B cell (primary cell): ENCODE results near the gene ATXN7L2. TPM values are rescaled to one million over a fixed set of nuclear protein-coding genes. Genes with fewer than 3 reads are reported as not detected.

ENCODE experiments used
- ATAC-seq: fragments of 200-7000 bp; cut with Tn5 transposase; one replicate; pipeline ENCODE4 v1.10.0; 2021; ENCODE audit warnings: low read depth, mild to moderate bottlenecking, moderate number of reproducible peaks, moderate library complexity
- CTCF ChIA-PET: fragments of 350-600 bp; sonication (Branson Sonifier 250); formaldehyde crosslinking; loops from one replicate; lab custom pipeline; 2021; ENCODE audit warnings: antibody characterized with exemption, inconsistent platforms; lab: Charles Lee
- POLR2A ChIA-PET: fragments of 350-600 bp; sonication (Branson Sonifier 250); formaldehyde crosslinking; loops from one replicate; lab custom pipeline; 2021; ENCODE audit warnings: antibody characterized with exemption; lab: Charles Lee
- DNase-seq: peaks from one replicate; pipeline ENCODE4 v3.0.0; 2013
- H2AFZ ChIP-seq: 2 replicates; pipeline ENCODE4 v1.6.1; 2012; ENCODE audit warnings: mild to moderate bottlenecking, low read depth, low read length; ENCODE audit not compliant: insufficient read depth, poor library complexity, severe bottlenecking
- H3K27ac ChIP-seq, 2 donors: 1 replicate in 1 of 2; 2 replicates in 1 of 2; pipeline ENCODE4 v1.5.1; 2012 to 2013; ENCODE audit warnings: low read length in 2 of 2, mild to moderate bottlenecking in 2 of 2, moderate library complexity in 1 of 2
- H3K27me3 ChIP-seq, 4 experiments: fragments of 200-600 bp in 1 of 4; sonication (generic) in 1 of 4; replicated peaks in 1 of 4; 1 replicate in 2 of 4; 2 replicates in 2 of 4; pipeline versions ENCODE4 v1.6.1 to v1.7.0; 2013 to 2016; ENCODE audit warnings: low read length in 3 of 4, mild to moderate bottlenecking in 2 of 4, mixed read lengths in 1 of 4, moderate library complexity in 1 of 4; ENCODE audit not compliant: insufficient read depth in 4 of 4, control insufficient read depth in 3 of 4; ENCODE audit errors: control extremely low read depth in 1 of 4
- H3K36me3 ChIP-seq, 2 experiments: replicated peaks in 1 of 2; 1 replicate in 1 of 2; 2 replicates in 1 of 2; pipeline versions ENCODE4 v1.6.1 to v1.7.1; 2013; ENCODE audit warnings: low read length in 1 of 2; ENCODE audit not compliant: insufficient read depth in 2 of 2, control insufficient read depth in 1 of 2; ENCODE audit errors: control extremely low read depth in 1 of 2, extremely low read depth in 1 of 2
- H3K4me1 ChIP-seq, 2 donors: fragments of 200-600 bp in 1 of 2; sonication (generic) in 1 of 2; 1 replicate in 1 of 2; 2 replicates in 1 of 2; pipeline versions ENCODE4 v1.5.1 to v1.6.1; 2013 to 2017; ENCODE audit warnings: low read length in 2 of 2; ENCODE audit not compliant: control insufficient read depth in 2 of 2, insufficient read depth in 2 of 2
- H3K4me2 ChIP-seq: replicated peaks from 2 replicates; pipeline ENCODE3; 2012; ENCODE audit warnings: mild to moderate bottlenecking, low read depth, low read length; ENCODE audit not compliant: poor library complexity, severe bottlenecking
- H3K4me3 ChIP-seq, 5 experiments: fragments of 200-600 bp in 1 of 5; sonication (generic) in 1 of 5; 1 replicate in 3 of 5; 2 replicates in 2 of 5; pipeline versions ENCODE4 v1.5.1 to v1.7.0; 2011 to 2016; ENCODE audit warnings: low read length in 4 of 5, mild to moderate bottlenecking in 4 of 5, low read depth in 2 of 5, control low read depth in 1 of 5, moderate library complexity in 1 of 5; ENCODE audit not compliant: insufficient read depth in 1 of 5; ENCODE audit errors: control extremely low read depth in 1 of 5, extremely low read depth in 1 of 5
- H3K79me2 ChIP-seq: fragments of 200-600 bp; sonication (generic); one replicate; pipeline ENCODE4 v1.6.0; 2016; ENCODE audit warnings: low read length; ENCODE audit not compliant: control insufficient read depth, insufficient read depth
- H3K9ac ChIP-seq: fragments of 200-600 bp; sonication (generic); 2 replicates; pipeline ENCODE4 v1.6.1; 2017; ENCODE audit warnings: mild to moderate bottlenecking, low read length, moderate library complexity
- H3K9me3 ChIP-seq, 3 donors: one replicate each; pipeline versions ENCODE4 v1.6.1 to v1.7.1; 2013; ENCODE audit warnings: low read length in 2 of 3; ENCODE audit not compliant: control insufficient read depth in 2 of 3, insufficient read depth in 1 of 3; ENCODE audit errors: control extremely low read depth in 1 of 3
- H4K20me1 ChIP-seq: 2 replicates; pipeline ENCODE4 v1.6.0; 2012; ENCODE audit warnings: mild to moderate bottlenecking, low read length; ENCODE audit not compliant: insufficient read depth, control insufficient read depth, poor library complexity, severe bottlenecking
- H3K27ac Mint-ChIP-seq: one replicate; pipeline ENCODE4 v1.8.0; 2021; ENCODE audit warnings: mixed read lengths
- H3K27me3 Mint-ChIP-seq: one replicate; pipeline ENCODE4 v1.8.0; 2021; ENCODE audit warnings: mixed read lengths
- H3K4me1 Mint-ChIP-seq: one replicate; pipeline ENCODE4 v1.8.0; 2021; ENCODE audit warnings: mixed read lengths
- H3K4me3 Mint-ChIP-seq: one replicate; pipeline ENCODE4 v1.8.0; 2021; ENCODE audit warnings: mixed read lengths
- H3K9me3 Mint-ChIP-seq: one replicate; pipeline ENCODE4 v1.8.0; 2022; ENCODE audit warnings: mixed read lengths; ENCODE audit not compliant: insufficient read depth
- CTCF ChIP-seq: fragments of 200-600 bp; IDR thresholded peaks from one replicate; pipeline ENCODE4 v1.8.0; 2022; ENCODE audit warnings: antibody characterized with exemption, mild to moderate bottlenecking
- EZH2 ChIP-seq: IDR thresholded peaks from 2 replicates; pipeline ENCODE4 v1.6.1; 2012; ENCODE audit warnings: borderline replicate concordance, low read depth, mild to moderate bottlenecking, moderate library complexity, low read length; ENCODE audit not compliant: insufficient read depth, poor library complexity, severe bottlenecking
- WGBS: methylation state at CpG from one replicate; pipeline ENCODE4 v1.1.5; 2013; ENCODE audit warnings: missing lambda C conversion rate; ENCODE audit not compliant: insufficient coverage; 5-methylcytosine and 5-hydroxymethylcytosine counted together
- intact Hi-C: fragments of 100-400 bp; cut with micrococcal nuclease; formaldehyde crosslinking; loops from one replicate; pipeline ENCODE4 v1.10.0; 2022
- polyA plus RNA-seq: library from polyadenylated mRNA; depleted of rRNA; stranded (reverse); fragments of >200 nt; gene quantifications from 2 replicates; pipeline ENCODE4 v1.2.3, GENCODE V29; 2012
- total RNA-seq, 2 donors: library from RNA; stranded (reverse); fragments of 120-200 nt in 1 of 2; gene quantifications; 1 replicate in 1 of 2; 2 replicates in 1 of 2; pipeline versions ENCODE4 v1.2.3 to v1.2.4, GENCODE V29; 2013 to 2022

The ATXN7L2 gene
- total and polyA plus RNA-seq, 2 donors (not counting 1 experiment from before 2014, with no cell fraction given), result 10.9 to 12.4 TPM

GRCh38 chr1:109487261-109487660, 3.6 kb downstream of the ATXN7L2 start:
- Mint-ChIP-seq H3K27me3 (no peaks in the 10 kb centered on the region), H3K4me1 (peaks cover 32% of the 10 kb centered on the region), H3K9me3 (no peaks in the 10 kb centered on the region), H3K27ac (no peak overlapping the region), H3K4me3 (no peak overlapping the region)
- DNase-seq (no peak), ATAC-seq (no peak)
- Histone ChIP-seq H3K4me3 (no peak overlapping the region), H3K79me2 (peaks cover 24% of the 10 kb centered on the region), H3K4me2 (no peak overlapping the region), H3K27ac (no peak overlapping the region), H2AFZ (no peak overlapping the region), H3K27me3 (peaks cover 0 to 3% (median 0%) of the 10 kb centered on the region in 4 experiments), H4K20me1 (no peaks in the 10 kb centered on the region), H3K36me3 (peaks cover 0 to 27% of the 10 kb centered on the region in 2 experiments), H3K9me3 (no peaks in the 10 kb centered on the region), H3K9ac (no peak overlapping the region), H3K4me1 (peaks cover 12 to 30% of the 10 kb centered on the region in 2 donors)
- WGBS, result 93% methylated on average over 3 of the region's 5 CpGs
- TF ChIP-seq CTCF (no peak), EZH2 (no peak)
- intact Hi-C loops, result loop anchor here (10.0 kb wide), 1 partner anchor 168 kb away; the partner anchor contains the start of gene GSTM4
- ChIA-PET POLR2A (no interaction called here), CTCF (interaction anchor here (37.9 kb wide), 1 partner anchor 45 kb away, joined by 926 read pairs; the partner anchor contains the start of gene GPR61)

- ATAC-seq, result no peak
- no peaks in the 10 kb centered on the region for H3K27me3 ChIP-seq
- ChIA-PET CTCF (interaction anchor here (0.8 to 37.9 kb wide), 3 partner anchors 9 to 58 kb away, joined by 3 to 926 read pairs (median 3); partner anchors contain the start of gene GPR61), POLR2A (no interaction called here)
- no peak for DNase-seq
- H4K20me1 ChIP-seq, result no peaks in the 10 kb centered on the region
- H3K9ac ChIP-seq, result no peak overlapping the region
- intact Hi-C loops, result loop anchor here (10.0 kb wide), 1 partner anchor 167 kb away; the partner anchor contains the start of gene GSTM4
- Mint-ChIP-seq H3K4me1 (peaks cover 24% of the 10 kb centered on the region), H3K9me3 (no peaks in the 10 kb centered on the region), H3K4me3 (no peak overlapping the region), H3K27me3 (no peaks in the 10 kb centered on the region), H3K27ac (no peak overlapping the region)
- TF ChIP-seq CTCF (no peak), EZH2 (no peak)
- H3K4me3 ChIP-seq, result no peak overlapping the region
- 96% methylated on average over 4 of the region's 5 CpGs for WGBS
- H3K4me2 ChIP-seq, result no peak overlapping the region
- H3K79me2 ChIP-seq, result peaks cover 27% of the 10 kb centered on the region
- H3K36me3 ChIP-seq, result peaks cover 0 to 27% of the 10 kb centered on the region in 2 experiments
- H3K4me1 ChIP-seq, result peaks cover 9 to 27% of the 10 kb centered on the region in 2 donors
- no peak overlapping the region for H3K27ac ChIP-seq
- no peak overlapping the region for H2AFZ ChIP-seq
- no peaks in the 10 kb centered on the region for H3K9me3 ChIP-seq
Observed at GRCh38 chr1:109488201-109488600, 4.5 kb downstream of the ATXN7L2 start.
